ENCODE results near the gene HRH2. TPM values are rescaled to one million over a fixed set of nuclear protein-coding genes. Genes with fewer than 3 reads are reported as not detected.
"Not testable (repeated sequence)": the region's sequence is repeated elsewhere in the genome, so short reads cannot be mapped to it uniquely, and the experiment has no call there.

Gene HRH2
- total and polyA plus RNA-seq, 4 donors, result 1.8 to 36.1 (median 9.9) TPM

DNA sequence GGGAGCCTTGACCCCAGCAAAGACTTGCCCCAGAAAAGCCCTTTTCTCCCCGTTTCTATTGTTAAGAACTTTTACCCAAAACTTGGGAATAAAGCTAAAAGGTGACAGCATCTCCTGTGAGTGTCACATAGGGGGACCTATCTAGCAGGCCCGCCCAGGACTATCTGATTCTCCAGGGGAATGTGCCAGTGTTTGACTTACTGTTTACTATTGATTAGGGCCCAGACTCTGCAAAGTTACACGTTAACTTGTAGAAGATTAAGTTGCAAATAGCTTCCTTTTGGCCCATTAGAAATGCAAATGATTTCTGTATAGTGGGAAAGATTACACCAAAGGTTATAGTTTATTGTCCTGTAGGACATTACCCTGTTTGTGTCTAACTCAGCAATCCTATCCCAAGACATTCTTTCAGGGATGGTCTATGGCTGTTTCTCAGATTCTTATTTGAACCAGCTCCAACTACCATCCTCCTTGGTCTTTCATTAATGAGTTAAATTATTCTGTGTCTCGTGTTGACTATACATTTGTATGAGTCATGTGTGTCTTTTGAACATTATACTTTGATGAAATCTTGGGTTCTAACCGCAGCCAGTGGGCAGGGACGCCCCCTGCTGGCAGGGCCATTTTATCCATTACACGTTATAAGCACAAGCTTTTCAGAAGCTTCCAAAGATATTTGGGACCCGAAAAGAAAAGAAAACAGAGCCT, 60.7 kb downstream of the HRH2 start:
- peak; percentile 29 to 48 (median 39) for DNase-seq
- Histone ChIP-seq H3K36me3 (ENCODE audit: control insufficient read depth in 4 of 4, insufficient read depth in 4 of 4, low read length in 4 of 4) (no peaks in the 10 kb centered on the region), H3K27ac (ENCODE audit: low read depth in 1 of 2, low read length in 1 of 2) (no peak overlapping the region), H3K9ac (ENCODE audit: insufficient read depth in 1 of 2, low read length in 2 of 2) (no peak overlapping the region), H3K9me3 (ENCODE audit: control insufficient read depth in 4 of 4, insufficient read depth in 3 of 4, low read length in 3 of 4) (peaks cover 0 to 17% (median 7%) of the 10 kb centered on the region in 4 donors), H3K27me3 (ENCODE audit: control insufficient read depth in 3 of 3, insufficient read depth in 3 of 3, low read length in 2 of 3) (no peaks in the 10 kb centered on the region), H3K4me3 (no peak overlapping the region), H3K4me1 (ENCODE audit: control insufficient read depth in 5 of 5, insufficient read depth in 5 of 5, low read length in 5 of 5) (no peaks in the 10 kb centered on the region)
- ATAC-seq (ENCODE audit: insufficient read depth, low FRiP score), result no peak
- TF ChIP-seq, protein P1, sequence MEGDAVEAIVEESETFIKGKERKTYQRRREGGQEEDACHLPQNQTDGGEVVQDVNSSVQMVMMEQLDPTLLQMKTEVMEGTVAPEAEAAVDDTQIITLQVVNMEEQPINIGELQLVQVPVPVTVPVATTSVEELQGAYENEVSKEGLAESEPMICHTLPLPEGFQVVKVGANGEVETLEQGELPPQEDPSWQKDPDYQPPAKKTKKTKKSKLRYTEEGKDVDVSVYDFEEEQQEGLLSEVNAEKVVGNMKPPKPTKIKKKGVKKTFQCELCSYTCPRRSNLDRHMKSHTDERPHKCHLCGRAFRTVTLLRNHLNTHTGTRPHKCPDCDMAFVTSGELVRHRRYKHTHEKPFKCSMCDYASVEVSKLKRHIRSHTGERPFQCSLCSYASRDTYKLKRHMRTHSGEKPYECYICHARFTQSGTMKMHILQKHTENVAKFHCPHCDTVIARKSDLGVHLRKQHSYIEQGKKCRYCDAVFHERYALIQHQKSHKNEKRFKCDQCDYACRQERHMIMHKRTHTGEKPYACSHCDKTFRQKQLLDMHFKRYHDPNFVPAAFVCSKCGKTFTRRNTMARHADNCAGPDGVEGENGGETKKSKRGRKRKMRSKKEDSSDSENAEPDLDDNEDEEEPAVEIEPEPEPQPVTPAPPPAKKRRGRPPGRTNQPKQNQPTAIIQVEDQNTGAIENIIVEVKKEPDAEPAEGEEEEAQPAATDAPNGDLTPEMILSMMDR (IDR thresholded peaks at IDR 0.05; ENCODE audit: control extremely low read depth, extremely low read depth), result peak; percentile 48
- WGBS, 2 donors, result 37 to 41% methylated on average over 8 of the region's 8 CpGs

DNA sequence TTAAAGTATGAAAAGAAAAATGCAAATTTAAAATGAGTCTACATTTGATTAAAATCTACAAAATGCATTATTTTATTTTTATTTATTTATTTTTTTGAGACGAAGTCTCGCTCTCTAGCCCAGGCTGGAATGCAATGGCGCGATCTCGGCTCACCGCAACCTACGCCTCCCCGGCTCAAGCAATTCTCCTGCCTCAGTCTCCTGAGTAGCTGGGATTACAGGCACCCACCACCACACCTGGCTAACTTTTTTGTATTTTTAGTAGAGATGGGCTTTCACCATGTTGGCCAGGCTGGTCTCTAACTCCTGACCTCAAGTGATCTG, 61.2 kb downstream of the HRH2 start:
- H3K9ac ChIP-seq (ENCODE audit: insufficient read depth in 1 of 2, low read length in 2 of 2); H3K36me3 ChIP-seq (ENCODE audit: control insufficient read depth in 4 of 4, insufficient read depth in 4 of 4, low read length in 4 of 4); ATAC-seq (ENCODE audit: insufficient read depth, low FRiP score); H3K27me3 ChIP-seq (ENCODE audit: control insufficient read depth in 3 of 3, insufficient read depth in 3 of 3, low read length in 2 of 3); H3K4me3 ChIP-seq; H3K27ac ChIP-seq (ENCODE audit: low read depth in 1 of 2, low read length in 1 of 2); H3K4me1 ChIP-seq (ENCODE audit: control insufficient read depth in 5 of 5, insufficient read depth in 5 of 5, low read length in 5 of 5); DNase-seq: not testable (repeated sequence)
- H3K9me3 ChIP-seq (ENCODE audit: control insufficient read depth in 4 of 4, insufficient read depth in 3 of 4, low read length in 3 of 4), result peaks cover 0 to 12% (median 5%) of the 10 kb centered on the region in 4 donors
- WGBS, 2 donors, result 93% methylated on average over 8 of the region's 8 CpGs

DNA sequence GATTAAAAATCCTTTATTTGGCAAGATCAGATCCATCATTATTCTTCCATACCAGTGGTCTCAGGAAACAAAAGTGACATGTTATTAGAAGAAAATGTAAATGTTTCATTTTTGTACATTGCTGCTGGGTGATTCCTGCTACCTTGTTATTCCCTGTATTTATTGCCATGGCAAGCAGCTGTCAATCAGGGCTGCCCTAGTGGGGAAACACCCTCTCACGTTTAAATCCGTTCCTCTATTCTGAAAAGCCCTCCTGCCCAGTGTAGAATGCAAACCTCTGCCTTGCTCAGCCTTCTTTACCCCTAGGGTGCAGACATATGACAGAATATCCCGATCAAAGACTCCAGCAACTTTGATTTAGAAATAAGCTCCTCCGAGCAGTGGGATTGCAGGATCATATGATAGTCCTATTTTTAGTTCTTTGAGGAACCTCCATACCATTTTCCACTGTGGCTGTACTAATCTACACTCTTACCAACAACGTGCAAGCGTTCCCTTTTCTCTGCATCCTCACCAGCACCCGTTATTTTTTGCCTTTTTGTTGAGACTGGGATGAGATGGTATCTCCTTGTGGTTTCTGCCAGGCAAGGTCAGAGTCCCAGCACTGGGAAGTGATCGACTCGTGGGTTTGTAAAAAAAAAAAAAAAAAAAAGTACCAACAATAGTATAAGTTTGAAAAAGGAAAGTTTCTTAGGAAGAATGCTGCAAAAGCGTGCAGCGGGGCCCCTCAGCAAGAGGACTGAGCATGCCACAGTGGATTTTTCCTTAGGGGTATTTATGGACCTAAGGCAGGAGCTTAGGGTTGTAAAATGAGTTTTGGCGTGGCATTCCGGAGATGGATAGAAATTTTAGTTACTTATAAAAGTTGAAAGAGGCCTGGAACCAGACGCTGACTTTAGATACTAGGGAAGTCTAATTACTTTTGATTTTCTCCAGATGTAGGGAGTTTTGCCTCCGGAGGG, 66.7 kb downstream of the HRH2 start:
- Histone ChIP-seq H3K27ac (ENCODE audit: low read depth in 1 of 2, low read length in 1 of 2) (no peak overlapping the region), H3K9me3 (ENCODE audit: control insufficient read depth in 4 of 4, insufficient read depth in 3 of 4, low read length in 3 of 4) (peaks cover 0 to 2% (median 0%) of the 10 kb centered on the region in 4 donors), H3K27me3 (ENCODE audit: control insufficient read depth in 3 of 3, insufficient read depth in 3 of 3, low read length in 2 of 3) (peaks cover 0 to 8% (median 0%) of the 10 kb centered on the region in 3 donors), H3K4me1 (ENCODE audit: control insufficient read depth in 5 of 5, insufficient read depth in 5 of 5, low read length in 5 of 5) (no peaks in the 10 kb centered on the region), H3K36me3 (ENCODE audit: control insufficient read depth in 4 of 4, insufficient read depth in 4 of 4, low read length in 4 of 4) (no peaks in the 10 kb centered on the region), H3K9ac (ENCODE audit: insufficient read depth in 1 of 2, low read length in 2 of 2) (no peak overlapping the region), H3K4me3 (no peak overlapping the region)
- ATAC-seq (ENCODE audit: insufficient read depth, low FRiP score) (no peak), DNase-seq (no peak)
- TF ChIP-seq, protein P1 (IDR thresholded peaks at IDR 0.05; ENCODE audit: control extremely low read depth, extremely low read depth), result no peak
- WGBS, 2 donors, result 60 to 63% methylated on average over 15 of the region's 15 CpGs

DNA sequence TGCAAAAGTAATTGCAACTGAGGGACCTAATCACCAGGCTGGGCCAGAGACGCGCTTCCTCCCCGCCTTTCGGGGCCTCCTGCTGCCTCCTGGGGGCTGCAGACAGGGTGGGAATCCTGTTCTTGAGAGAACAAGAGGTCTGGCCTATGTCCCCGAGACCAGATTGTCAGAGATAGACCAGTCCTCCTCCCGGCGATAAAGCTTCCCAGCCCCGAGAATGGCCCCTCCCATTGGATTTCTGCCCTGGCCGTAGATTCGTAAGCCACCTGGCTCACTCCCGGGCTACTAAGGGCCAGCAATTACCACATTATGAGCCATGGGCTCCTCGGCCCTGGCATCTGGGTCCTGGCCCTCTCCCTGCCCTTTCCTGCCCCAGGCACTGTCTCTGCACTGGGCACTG, 70.4 kb downstream of the HRH2 start:
- Histone ChIP-seq H3K9ac (ENCODE audit: insufficient read depth in 1 of 2, low read length in 2 of 2) (no peak overlapping the region), H3K27ac (ENCODE audit: low read depth in 1 of 2, low read length in 1 of 2) (no peak overlapping the region), H3K9me3 (ENCODE audit: control insufficient read depth in 4 of 4, insufficient read depth in 3 of 4, low read length in 3 of 4) (peaks cover 0 to 3% (median 0%) of the 10 kb centered on the region in 4 donors), H3K36me3 (ENCODE audit: control insufficient read depth in 4 of 4, insufficient read depth in 4 of 4, low read length in 4 of 4) (no peaks in the 10 kb centered on the region), H3K27me3 (ENCODE audit: control insufficient read depth in 3 of 3, insufficient read depth in 3 of 3, low read length in 2 of 3) (peaks cover 0 to 8% (median 0%) of the 10 kb centered on the region in 3 donors), H3K4me3 (no peak overlapping the region), H3K4me1 (ENCODE audit: control insufficient read depth in 5 of 5, insufficient read depth in 5 of 5, low read length in 5 of 5) (no peaks in the 10 kb centered on the region)
- TF ChIP-seq, protein P1 (IDR thresholded peaks at IDR 0.05; ENCODE audit: control extremely low read depth, extremely low read depth), result no peak
- no peak for ATAC-seq (ENCODE audit: insufficient read depth, low FRiP score)
- DNase-seq, result no peak
- 72 to 77% methylated on average over 12 of the region's 12 CpGs for WGBS, 2 donors
